ENCODE measurements around the gene NOC2L.

NOC2L gene

DNA sequence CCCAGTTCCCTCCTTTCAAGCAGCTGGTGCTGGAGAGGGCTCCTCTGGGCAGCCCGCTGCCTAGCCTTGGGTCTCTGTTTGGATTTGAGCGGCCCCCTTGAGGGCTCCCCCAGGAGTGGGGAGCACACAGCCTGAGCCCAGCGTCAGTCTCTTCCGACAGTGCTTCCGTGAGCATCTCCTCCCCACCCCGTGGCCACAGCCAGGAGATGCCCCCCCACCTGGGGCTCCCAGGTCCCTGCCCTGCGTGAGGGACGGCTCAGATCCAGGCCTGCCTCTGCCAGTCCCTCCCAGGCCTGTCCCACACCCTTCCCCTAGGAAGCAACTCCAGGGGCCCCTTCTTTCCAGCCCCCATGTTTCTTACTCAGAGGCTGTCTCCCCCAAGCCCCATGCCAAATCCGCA is 31.8 kb downstream of the NOC2L start:
- no peak for DNase-seq

DNA sequence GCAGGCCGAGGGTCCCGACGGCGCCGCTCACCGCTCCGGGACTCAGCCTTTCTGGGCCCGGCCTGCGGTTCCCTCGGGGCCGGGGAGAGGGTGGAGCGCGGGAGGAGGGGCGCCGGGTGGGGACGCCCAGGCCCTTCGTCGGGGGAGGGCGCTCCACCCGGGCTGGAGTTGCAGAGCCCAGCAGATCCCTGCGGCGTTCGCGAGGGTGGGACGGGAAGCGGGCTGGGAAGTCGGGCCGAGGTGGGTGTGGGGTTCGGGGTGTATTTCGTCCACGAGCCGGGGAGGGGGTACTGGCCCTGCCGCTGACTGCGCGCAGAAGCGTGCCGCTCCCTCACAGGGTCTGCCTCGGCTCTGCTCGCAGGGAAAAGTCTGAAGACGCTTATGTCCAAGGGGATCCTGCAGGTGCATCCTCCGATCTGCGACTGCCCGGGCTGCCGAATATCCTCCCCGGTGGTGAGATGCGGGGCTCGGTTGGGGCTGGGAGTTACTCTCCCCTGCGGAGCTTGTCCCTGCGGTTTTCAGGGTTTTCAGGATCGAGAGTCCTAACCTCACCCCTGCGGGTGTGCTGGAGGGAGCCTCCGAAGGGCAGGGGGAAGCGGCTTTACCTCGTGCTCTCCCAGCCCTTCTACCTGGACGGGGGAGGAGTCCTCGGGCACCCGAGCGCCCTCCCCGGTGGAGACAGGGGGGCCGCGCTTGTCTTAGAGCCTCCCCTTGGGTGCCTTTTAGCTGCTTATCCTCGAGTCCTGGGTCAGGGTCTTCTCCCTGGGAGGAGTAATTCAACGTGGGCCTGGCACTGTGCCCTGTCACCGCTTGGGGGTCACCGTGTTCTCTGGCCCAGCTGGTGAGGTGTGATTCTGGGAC is 33.3 kb downstream of the NOC2L start:
- DNase-seq: no peak

DNA sequence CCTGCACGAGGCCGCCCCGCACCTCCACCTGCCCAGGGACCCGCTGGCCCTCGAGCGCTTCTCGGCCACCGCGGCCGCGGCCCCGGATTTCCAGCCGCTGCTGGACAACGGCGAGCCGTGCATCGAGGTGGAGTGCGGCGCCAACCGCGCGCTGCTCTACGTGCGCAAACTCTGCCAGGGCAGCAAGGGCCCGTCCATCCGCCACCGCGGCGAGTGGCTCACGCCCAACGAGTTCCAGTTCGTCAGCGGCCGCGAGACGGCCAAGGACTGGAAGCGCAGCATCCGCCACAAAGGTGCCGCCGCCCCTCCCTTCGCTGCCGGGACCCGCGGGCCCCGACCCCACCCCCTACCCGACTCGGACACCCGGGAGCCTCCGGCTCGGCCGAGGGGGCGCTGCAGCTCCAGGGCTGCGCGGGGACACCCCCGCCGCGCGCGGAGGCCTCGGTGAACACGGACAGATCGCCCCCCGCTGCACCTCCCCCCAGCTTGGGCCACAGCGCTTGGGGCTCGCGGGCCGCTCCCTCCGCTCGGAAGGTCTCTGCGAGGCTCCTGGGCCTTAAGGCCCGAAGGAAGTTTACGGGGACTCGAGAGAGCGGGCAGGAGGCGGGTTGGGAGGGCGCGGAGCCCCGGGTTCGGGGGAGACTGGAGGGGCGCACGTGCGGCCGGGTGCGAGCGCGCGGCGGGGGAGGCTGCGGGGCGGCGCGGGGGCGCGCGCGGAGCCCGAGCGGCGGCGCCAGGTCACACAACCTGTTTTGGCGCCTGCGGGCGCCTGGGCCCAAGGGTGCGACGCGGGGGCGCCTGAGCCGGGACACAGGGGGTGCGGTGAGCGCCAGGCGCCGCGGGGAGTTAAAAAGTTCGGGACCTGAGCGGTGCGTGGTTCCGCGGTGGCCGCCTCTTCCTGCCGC is 34.1 kb downstream of the NOC2L start:
- DNase-seq: no peak

DNA sequence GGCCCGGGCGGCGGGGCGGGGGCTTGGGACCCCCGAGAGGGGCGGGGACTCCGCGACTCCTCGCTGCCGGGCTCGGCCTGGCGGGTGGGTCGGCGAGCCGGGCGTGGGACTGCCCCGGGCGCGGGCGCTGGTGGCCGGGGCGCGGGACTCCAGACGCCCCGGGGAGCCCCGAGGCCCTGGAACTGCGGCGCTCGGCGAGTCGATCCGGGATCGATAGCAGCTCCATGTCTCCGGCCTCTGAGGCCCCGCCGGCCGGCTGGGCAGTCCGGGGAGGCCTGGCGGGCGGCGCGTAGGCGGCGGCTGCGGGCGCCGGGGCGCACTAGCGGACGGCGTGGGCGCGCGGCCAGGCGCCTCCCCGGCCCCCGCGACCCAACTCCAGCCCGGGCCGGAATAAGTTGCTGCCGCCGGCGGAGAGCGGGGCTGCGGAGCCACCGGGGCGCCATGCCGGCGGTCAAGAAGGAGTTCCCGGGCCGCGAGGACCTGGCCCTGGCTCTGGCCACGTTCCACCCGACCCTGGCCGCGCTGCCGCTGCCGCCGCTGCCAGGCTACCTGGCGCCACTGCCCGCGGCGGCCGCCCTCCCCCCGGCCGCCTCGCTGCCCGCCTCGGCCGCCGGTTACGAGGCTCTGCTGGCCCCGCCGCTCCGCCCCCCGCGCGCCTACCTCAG is 34.9 kb downstream of the NOC2L start:
- no peak for DNase-seq

DNA sequence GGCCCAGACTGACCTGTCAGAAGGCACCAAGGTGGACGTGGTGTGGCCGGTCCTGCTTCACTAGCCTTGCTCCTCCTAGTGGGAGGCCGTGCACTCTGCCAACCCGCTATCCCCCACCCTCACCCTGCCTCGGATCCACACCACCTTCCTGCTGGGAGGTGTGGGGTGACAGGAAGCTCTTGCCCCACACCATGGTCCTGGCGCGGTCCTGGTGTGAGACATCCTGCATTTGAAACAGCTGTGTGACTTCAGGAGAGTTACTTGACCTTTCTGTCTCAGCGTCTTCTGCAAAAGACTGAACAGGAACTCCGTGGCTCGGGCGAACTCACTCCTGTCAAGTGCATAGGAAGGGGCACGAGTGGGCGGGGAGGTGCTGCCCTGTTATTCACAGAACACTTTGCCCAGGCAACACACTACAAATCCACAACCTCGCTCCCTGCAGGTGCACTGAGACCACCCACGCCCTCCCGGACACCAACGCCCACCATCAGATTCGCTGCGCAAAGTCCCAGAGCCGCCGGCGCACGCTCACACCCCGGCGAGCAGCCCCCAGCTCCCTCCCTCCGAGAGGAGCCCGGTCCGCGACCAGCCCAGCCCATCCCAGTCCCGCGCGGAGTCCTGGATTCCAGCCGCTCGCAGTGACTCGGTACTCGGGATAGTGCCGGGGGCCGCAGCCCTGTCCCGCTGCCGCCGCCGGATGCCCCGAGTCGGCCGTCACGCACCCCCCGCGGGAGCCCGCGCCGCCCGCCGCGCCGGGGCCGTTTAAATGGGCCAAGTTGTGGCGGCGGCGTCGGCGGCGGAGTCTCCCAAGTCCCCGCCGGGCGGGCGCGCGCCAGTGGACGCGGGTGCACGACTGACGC is 35.7 kb downstream of the NOC2L start, which contains the start of gene SAMD11:
Gene SAMD11 (plus strand): TSS at position 793 of the 860 bp plus-strand sequence. CDS start 509 bp downstream, outside the sequence.
- peak; percentile 55 for DNase-seq

DNA sequence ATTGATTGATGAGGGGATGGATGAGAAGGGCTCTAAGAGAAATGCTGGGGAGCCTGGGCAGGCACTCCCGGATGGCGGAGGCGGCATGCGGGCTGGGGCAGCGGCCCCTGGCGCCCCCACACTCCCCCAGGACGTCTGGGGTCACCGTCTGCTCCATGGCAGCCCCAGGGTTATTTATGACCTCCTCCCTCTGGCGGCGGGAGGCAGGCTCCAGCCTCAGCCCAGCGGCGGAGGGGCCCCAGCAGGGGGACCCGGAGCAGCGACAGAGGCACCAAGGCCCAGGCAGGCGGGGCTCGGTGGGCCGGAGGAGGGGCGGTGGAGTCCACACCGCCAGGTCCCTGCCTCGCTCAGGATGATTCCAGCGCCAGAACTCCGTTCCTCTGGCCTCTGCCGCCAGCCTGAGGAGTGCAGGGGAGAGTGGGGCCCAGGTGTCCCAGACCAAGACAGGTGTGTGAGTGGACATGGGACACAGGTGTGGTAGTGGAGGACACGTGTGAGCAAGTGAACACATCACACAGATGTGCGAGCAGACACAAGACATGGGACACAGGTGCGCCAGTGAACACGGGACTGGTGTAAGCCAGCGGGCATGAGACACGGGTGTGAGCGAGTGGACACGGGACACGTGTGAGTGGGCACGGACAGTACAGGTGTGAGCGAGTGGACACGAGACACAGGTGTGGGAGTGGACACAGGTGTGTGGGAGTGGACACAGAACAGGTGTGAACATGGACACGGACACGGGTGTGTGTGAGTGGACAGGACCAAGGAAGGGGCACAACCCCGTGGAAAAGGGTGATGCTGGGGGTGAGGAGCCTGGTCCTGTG is 37.8 kb downstream of the NOC2L start:
- no peak for DNase-seq

DNA sequence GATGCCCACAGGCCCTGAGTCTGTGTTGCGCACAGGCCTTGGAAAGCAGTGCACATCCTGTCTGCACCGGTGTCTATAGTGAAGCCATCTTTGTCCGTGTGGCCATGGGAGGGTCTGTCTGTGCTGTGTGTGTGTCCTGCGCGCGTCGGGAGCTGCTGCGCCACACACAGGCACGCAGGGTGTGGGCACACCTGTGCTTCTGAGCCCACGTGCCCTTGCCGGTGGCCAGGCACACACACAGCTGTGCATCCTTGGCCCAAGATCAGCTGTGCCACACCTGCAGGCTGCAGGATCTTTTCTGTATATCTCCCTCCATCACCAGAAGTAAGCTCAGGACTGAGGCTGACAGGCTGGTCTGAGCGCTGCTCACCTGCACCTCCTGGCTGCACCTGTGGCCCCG is 38.5 kb downstream of the NOC2L start:
- no peak for DNase-seq

DNA sequence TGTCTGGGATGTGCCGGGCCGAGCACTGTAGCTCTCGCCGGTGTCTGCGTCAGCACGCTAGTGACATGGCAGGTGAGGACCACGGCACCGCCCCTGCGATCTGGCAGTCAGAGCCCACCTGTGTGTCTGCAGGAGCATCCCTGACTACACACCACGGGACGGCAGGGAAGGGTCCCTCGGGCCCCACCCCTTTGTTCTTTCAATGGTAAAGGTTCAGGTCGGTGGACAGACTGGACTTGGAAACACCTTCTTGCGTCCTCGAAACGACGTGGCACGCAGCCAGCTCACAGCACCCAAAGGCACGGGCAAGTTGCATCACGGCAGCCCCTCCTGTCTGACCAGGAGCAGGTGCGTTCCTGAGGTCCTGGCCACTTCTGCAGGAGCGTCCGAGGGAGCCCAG is 39.0 kb downstream of the NOC2L start:
- DNase-seq: no peak

DNA sequence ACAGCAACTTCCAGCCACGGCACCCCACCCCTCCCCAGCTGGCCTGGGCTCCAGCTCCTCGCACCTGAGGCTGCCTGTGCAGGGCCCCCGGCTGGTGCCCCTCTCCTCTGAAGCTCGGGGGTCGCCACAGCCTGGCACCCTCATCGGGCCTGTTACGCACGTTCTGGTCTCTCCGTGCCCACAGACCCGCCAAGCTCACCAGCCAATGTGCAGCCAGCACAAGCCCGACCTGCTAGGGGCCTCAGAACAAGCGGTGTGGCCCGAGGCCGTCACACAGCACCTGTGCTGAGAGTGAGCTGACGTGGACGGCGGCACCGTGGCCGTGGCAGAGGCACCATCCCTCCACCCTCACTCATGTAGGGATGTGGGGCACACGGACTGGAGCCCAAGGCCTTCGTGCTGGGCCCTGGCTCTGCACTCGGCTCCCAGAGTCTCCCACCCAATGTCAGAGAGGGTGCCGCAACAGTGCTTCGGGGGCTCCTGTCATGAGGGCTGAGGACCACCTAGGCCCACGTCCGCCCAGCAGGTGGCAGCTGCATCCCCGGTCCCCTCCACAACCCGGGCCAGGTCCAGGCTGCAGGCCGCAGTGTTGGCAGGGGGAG is 39.7 kb downstream of the NOC2L start:
- no peak for DNase-seq

DNA sequence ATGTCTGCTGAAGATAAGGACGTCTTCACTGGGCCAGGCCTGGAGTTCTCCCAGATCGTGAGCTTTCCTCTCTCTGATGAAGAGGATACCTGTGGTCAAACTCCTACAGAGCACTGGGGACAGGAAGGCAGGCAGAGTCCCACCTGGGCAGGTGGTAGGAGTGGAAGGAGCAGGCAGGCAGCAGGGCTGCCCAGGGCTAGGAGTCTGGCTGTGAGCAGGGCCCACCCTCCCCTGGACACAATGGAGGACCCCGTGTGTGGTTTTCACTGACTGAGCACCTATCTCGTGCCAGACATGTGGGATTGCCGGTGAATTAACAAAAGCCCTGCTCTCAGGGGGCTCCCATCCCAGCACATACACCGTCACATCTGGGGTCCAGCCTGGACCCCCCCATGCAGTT is 40.2 kb downstream of the NOC2L start:
- no peak for DNase-seq

DNA sequence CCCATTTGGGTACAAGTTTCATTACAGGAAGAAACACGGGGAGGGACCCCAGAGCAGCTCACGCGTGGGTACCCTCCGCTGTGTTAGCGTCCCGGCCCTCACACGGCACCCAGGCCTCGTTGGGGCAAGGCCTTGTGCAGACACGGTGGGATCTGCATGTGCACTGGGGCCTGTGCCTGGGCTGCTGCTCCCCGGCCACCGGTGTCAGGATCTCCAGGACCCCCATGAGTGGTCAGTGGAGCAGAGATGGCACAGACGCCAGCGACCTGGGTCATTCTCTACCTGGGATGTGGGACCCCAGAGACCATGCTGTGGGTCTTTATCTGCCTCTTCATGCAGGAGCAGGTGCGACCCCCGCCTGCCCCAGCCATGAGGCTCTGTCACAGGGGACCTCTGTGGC is 40.7 kb downstream of the NOC2L start:
- no peak for DNase-seq

DNA sequence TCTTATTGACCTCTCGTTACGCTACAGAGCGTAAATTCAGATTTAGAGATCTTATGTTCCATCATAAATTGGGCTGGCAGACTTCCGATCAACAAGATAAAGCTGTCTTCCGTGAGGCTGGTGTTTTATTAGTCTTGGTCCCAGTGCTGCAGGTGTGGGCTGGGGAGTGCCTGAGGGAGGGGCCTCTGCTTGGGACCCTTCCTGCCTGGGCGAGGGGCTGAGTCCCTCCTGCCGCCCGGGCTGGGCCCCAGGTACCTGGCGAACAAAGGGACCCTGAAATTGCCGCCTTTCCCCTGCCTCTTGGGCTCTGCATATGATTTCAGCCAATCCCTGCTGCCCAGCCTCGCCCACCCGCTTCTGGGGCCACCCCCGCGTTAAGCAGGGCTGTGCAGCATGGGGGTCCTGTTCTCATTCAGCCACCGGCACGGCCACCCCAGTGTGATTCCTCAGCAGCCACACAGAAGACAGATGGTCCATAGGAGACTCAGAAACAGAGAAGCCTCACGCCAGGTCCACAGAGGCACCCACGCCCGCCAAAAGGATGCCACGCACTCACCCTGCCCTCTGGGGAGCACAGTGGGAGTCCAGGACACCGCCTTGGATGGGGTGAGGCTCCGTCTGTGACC is 41.5 kb downstream of the NOC2L start:
- DNase-seq: no peak

DNA sequence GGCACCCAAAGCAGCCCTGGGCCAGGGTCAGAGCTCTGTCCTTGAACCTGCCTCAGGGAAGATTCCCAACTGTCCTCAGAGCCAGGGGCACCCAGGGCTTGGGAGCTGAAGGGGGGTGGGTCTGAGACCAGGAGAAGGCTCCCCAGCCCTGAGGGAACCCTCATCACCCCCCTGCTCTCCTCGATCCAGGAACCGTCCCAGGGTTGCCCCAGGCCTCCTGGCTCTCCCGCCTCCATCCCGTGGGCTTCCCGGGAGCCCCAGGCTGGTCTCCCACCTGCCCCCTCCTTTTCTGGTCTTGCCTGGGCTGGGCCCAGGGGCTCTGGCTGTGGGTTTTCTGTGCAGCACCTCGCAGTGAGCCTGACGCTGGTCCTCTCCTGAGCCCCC is 42.0 kb downstream of the NOC2L start:
- no peak for DNase-seq

DNA sequence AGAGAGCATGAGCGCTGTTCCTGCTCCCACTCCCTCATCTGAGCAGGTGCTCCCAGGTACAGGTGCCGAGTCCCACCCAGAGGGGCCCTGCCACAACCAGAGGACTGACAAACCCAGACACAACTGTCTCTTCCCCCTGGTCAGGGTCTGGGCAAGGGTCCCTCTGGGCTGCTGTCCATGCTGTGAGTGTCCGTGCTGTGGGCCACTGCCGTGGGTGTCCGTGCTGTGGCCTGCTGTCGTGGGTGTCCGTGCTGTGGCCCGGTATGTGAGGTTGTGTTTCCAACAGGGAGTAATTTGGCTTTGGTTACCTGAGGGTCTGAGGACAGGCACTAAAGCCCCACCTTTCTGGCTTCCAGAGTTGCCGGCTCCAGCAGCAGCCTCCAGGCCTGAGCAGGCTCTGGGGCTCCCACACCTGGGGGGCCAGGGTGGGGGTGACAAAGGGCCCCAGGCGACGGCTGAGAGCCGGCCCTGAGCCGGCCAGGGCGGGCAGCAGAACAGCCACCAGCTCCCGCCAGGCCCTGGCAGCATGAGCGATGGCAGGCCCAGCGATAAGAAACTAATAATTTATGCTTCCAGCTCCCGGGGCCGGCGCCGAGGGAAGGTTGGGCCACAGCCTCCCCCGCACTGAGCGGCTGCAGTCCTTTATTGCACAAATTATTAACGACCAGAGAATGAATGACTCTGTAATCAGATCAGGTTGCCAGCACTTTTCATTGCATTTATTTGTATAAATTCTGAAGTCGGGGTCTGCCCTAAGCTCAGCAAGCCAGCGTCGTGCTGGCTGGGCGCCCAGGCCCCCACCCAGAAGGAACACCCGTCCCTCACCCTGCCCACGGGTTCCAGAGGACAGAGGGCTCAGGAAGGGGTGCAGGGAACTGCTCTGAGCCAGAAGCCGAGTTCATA is 42.6 kb downstream of the NOC2L start:
- no peak for DNase-seq

DNA sequence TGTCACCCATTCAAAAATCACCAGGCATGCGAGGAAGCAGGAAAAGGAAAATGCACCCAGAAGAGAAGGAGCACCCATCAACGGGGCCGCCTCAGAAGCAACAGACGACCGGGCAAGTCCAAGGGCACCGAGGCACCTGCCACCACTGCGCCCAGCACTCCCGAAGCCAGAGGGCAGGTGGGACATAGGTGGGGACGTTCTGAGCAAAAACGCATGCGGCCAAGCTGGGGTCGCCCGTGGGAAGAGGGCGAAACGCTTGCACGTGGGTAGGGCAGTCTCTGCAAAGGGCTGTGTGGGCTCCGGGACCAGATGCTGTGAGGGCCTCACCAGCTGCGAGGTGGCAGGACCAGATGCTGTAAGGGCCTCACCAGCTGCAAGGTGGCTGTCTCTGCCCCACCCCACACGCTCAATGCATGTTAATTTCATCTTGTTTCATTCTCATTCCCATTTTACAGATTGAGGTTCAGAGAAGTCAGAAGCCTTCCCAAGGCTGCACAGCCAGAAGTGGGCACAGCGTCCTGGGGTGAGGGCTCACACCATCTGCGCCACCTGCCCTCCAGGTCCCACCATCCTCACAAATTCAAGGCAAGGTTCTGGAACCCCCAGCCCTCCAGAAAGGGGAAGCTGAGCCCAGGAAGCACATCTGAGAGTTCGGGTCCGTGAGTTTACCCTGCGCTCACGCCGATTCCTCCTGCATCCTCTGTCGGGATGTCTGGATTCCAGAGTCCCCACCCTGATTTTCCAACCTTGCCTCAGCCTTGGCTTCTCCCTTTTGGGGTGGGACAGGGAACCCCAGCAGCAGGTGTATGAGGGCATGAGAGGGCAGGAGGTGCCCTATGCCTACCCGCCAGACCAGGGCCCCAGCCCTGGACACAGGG is 43.5 kb downstream of the NOC2L start:
- no peak for DNase-seq

DNA sequence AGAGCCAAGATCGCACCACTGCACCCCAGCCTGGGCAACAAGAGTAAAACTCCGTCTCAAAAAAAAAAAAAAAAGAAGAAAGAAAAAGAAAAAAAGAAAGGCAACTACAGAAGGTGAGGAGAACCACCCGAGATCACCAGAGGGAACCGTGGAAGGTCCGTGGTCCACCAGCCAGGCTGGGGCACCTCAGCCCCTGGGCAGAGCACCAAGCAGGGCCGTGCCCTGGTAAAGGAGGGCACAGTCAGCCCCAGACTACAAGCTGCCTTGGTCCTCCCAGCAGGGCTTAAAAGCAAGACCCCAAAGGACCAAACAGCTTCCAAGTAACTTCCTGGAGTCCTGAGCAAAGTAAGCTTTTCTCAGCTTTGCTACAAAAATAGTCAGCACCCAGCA is 44.2 kb downstream of the NOC2L start:
- DNase-seq: no peak

DNA sequence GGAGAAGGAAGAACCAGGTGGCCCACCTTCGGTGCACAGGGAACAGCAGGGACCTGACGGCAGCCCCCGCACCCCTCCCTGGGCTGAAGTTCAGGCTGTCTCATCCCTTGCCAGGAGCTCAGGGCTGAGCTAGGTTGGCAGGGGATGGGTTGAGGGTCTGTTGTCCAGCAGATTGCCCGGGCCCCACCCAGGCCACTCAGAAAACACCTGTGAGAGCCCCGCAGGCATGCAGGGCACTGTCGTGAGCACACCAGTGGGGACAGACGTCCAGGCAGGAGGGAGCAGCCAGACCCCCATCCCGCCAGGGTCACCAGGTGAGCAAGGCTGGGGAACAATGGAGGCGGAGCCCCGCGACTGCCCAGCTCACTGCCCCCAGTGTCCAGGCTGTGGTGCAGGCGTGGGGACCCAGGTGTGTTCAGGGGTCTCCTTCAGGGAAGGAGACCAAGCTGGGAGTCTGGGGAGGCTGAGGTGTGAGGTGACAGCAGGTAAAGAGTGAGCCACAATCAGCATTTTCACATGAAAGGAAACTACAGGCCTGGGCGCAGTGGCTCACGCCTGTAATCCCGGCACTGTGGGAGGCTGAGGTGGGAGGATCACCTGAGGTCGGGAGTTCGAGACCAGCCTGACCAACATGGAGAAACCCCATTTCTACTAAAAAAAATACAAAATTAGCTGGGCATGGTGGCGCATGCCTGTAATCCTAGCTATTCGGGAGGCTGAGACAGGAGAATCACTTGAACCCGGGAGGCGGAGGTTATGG is 44.7 kb downstream of the NOC2L start:
- DNase-seq: peak in 1 of 2 experiments; percentile 0

All from activated CD4-positive, alpha-beta T cell treated with anti-CD3 and anti-CD28 coated beads, Interleukin-2, amount 50 U/mL, for 4 hours (primary cell).